T-helper 2 cell treated with Interferon-gamma antibody and Interleukin-4, amounts not matched to agents 100 ng/mL and 5 ng/mL, for 36 hours (primary cell): ENCODE measurements around the gene FAF1. TPM values are rescaled to one million over a fixed set of nuclear protein-coding genes. Genes with fewer than 3 reads are reported as not detected.
"Not testable (repeated sequence)": the region's sequence is repeated elsewhere in the genome, so short reads cannot be mapped to it uniquely, and the experiment has no call there.

Source experiments
- intact Hi-C: fragments of 100-400 bp; cut with micrococcal nuclease; formaldehyde crosslinking; loops from one replicate; pipeline ENCODE4 v1.15.1; 2023
- total RNA-seq: library from RNA; stranded (reverse); gene quantifications from 2 replicates; pipeline ENCODE4 v1.2.3, GENCODE V29; 2022

The FAF1 gene
- total RNA-seq, 1 donor from 2014 or later: 77.9 TPM

DNA sequence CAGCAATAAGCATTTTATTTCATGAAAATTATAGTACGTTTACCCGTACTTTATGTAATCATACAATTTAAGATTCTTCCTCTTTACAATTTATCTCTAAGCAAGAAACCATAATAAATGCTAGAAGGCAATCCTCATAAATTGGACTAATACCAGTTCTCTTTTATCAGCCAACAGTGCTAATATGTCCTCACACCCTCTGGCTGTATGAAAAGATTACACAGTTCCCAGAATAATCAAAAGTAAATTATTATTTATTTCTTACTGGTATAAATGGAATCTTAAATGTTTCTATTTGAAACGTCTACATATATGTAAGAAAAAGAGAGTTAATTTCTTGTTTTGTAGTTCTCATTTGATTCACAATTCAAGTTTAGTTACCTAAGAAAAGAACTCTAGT is 6.9 kb upstream of the FAF1 start:
- intact Hi-C loops: loop anchor here (5.0 to 10.0 kb wide), 3 partner anchors 192 to 550 kb away; partner anchors contain the start of genes EPS15 and RNF11

DNA sequence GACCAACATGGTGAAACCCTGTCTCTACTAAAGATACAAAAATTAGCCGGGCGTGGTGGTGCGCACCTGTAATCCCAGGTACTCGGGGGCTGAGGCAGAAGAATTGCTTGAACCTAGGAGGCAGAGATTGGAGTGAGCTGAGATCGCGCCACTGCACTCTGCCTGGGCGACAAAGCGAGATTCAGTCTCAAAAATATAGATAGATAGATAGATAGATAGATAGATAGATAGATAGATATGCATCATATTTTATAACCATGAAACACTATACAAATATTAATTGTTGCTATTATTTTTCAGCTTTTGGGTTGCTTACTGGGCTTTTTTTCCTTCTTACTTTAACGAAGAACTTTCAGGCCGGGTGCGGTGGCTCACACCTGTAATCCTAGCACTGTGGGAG is 4.8 kb upstream of the FAF1 start:
- intact Hi-C loops: loop anchor here (5.0 to 10.0 kb wide), 5 partner anchors 190 to 1762 kb away; partner anchors contain the start of genes EPS15, NRDC, RNF11 and ZYG11B

DNA sequence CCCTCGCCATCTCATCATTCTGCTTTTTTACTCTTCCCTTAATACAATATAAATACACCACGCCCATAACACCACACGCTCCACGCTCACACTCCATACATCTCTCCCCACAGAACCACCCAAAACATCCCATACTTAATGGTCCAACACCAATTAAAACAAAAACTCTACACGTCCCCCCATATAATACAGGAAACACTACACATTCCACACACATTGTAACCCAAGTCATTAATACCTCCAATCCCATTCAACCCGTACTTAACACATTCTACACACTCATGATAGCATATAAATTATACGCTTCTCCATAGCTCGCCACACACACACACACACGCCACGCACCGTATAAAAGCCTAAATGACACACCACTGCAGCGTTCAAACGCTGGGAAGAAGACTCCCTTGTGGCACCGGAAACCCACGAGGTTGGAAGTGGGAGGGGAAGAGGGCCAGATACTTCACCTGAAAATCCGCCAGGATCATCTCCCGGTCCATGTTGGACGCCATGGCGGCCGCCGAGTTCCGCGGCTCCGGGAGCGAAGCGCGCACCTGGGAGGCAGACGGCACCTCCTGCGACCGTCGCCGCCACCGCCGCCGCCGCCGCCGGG is 659 bp downstream of the FAF1 start:
- intact Hi-C loops: loop anchor here (2.0 kb wide), 1 partner anchor 29 kb away; no protein-coding TSS in a partner anchor

DNA sequence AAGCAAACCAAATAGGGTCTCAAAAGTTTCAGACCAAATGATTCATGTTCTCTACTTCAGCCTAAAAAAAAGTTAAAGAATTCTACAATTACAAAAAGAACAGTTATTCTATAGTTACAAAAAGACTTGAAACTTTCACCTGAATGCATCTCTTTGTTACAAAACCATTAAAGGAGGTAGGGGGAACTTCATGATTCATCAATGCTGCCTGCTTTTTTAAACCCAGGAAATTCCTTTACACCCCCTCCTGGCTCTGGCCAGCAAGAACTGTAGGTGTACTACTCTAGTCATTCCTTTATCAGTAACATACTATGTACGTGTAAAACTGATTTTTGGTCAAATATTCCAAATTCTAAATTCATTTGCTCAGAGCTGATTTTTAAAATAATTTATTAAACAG is 5.0 kb downstream of the FAF1 start:
- intact Hi-C loops: no loop called here

DNA sequence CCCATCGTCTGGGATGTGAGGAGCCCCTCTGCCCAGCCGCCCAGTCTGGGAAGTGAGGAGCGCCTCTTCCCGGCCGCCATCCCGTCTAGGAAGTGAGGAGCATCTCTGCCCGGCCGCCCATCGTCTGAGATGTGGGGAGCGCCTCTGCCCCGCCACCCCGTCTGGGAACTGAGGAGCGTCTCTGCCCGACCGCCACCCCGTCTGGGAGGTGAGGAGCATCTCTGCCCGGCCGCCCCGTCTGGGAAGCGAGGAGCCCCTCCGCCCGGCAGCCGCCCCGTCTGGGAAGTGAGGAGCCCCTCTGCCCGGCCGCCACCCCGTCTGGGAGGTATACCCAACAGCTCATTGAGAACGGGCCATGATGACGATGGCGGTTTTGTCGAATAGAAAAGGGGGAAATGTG is 7.5 kb downstream of the FAF1 start:
- intact Hi-C loops: not testable (repeated sequence)

DNA sequence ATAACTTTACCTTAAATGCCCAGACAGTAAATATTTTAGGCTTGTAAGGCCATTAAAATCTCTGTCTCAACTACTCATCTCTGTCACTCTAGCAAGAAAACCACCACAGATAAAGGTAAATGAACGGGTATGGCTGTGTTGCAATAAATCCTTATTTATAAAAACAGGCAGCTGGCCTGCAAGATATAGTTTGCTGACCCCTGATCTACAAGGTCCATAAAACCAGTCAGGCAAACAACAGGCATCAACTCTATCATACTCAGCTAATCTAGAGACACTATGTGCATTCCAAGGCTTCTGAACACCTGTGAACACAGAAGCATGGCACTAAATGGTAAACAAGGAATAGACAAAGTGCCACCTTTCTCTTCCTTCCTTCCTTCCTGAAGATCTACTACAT is 9.7 kb downstream of the FAF1 start:
- intact Hi-C loops: no loop called here

DNA sequence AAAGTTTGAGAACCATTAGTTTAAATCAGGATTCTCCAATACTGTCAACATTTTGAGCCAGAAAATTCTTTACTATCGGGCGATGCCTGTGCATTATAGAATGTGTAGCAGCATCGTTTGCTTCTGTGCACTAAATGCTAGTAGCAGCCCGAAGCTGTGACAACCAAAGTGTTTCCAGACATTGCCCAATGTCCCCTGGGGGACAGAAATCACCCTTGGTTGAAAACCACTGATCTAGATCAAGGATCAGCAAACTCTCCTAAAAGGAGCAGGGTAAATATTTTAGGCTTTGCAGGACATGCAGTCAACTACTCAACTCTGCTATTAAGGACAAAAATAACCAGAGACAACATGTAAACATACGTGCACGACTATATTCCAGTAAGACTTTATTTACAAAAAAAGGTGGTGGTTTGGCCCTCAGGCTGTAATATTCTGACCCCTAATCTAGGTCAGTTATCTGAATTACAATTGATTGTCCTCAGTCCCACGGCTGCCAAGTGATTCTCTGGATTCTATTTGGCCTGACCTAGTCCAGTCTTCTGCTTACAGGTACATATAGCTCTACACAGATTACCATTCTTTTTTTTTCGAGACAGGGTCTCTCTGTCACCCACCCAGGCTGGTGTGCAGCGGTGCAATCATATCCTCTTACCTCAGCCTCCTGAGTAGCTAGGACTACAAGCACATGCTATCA is 10.6 kb downstream of the FAF1 start:
- intact Hi-C loops: no loop called here

DNA sequence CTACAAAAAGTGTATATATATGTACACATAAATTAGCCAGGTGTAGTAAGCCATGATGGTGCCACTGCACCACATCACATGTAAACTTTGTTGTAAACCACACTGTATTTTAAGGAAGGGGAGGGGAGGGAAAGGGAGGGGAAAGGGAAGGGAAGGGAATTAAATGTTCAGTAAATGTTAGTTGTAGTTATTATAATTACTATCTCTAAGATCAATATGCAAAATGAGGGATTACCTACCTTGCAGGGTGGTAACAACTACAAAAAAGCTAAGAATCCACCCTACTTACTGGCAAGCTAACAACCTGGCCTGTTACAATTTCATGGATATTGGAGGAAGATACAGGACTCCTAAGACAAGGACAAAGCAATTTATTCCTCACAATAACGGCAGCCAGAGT is 17.7 kb downstream of the FAF1 start:
- intact Hi-C loops: no loop called here

DNA sequence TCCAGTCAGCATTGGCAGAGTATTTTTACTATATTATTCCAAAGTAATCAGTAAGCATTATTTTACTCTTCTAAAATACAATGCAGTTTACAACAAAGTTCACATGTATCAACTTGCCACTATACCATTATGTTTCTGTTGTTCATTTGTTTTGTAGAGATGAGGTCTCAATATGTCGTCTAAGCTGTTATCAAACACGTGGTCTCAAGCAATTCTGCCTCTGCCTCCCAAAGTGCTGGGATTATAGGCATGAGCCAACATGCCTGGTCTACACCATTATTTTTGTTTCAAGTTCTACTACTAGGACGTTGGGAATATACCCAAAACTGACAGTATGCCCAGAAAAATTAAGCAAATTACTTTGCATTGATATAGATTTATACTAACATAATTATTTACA is 19.8 kb downstream of the FAF1 start:
- intact Hi-C loops: no loop called here

DNA sequence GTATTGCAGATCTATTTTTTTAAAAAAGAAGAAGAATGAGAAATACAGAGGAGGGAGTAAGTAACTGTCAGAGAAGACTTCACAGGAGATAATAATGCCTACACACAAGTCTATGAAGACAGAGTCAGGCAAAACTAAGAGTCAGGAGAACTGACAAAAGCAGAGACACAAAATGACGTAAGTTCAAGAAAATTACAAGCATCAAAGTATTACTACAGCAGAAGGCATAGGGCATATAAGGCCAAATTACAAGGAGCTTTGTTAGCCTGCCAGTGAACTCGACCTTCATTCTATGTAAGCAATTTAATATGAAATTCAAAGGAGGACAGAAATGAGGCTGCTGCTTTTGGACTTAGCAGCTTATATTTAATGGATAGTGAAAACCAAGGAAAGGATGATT is 23.7 kb downstream of the FAF1 start:
- intact Hi-C loops: no loop called here

DNA sequence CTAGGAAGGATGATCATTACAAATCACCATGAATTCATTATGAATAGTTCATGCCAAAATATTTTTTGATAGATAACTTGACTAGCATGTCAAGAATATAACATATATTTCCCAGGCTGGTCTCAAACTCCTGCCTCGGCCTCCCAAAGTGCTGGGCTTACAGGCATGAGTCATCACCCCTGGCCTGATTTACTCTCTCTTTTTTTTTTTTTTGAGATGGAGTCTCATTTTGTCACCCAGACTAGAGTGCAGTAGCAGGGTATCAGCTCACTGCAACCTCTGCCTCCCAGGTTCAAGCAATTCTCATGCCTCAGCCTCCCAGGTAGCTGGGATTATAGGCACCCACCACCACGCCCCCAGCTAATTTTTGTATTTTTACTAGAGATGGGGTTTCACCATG is 24.8 kb downstream of the FAF1 start:
- intact Hi-C loops: not testable (repeated sequence)

DNA sequence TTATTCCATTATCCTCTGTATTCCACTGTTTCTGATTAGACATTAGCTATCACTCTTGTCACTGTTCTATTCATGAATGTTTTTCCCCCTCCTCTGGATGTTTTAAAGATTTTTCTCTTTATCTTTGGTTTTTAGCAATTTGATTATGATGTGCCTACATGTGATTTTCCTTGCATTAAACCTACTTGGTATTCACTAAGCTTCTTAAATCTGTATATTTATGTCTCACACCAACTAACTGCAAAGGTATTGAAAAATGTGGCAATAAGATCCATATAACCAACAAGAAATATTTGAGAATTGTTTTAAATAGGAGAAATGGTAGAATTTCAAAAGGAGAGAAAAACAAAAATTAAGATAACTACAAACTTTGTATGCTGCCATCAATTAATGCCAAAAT is 25.2 kb downstream of the FAF1 start:
- intact Hi-C loops: no loop called here

DNA sequence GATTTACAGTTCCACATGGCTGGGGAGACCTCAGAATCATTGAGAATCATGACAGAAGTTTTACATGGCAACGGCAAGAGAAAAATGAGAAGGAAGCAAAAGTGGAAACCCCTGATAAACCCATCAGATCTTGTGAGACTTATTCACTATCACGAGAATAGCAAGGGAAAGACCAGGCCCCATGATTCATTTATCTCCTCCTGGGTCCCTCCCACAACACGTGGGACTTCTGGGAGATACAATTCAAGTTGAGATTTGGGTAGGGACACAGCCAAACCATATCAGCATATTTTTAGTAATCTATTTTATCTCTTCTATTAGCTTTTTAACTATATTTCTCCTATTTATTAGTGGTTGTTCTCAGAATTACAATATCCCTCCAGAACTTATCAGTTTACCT is 26.3 kb downstream of the FAF1 start:
- intact Hi-C loops: not testable (repeated sequence)

DNA sequence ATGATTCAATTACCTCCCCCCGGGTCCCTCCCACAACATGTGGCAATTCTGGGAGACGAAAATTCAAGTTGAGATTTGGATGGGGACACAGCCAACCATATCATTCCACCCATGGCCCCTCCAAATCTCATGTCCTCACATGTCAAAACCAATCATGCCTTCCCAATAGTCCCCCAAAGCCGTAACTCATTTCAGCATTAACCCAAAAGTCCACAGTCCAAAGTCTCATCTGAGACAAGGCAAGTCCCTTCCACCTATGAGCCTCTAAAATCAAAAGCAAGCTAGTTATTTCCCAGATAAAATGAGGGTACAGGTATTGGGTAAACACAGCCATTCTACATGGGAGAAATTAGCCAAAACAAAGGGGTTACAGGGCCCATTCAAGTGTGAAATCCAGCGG is 28.0 kb downstream of the FAF1 start:
- intact Hi-C loops: not testable (repeated sequence)

DNA sequence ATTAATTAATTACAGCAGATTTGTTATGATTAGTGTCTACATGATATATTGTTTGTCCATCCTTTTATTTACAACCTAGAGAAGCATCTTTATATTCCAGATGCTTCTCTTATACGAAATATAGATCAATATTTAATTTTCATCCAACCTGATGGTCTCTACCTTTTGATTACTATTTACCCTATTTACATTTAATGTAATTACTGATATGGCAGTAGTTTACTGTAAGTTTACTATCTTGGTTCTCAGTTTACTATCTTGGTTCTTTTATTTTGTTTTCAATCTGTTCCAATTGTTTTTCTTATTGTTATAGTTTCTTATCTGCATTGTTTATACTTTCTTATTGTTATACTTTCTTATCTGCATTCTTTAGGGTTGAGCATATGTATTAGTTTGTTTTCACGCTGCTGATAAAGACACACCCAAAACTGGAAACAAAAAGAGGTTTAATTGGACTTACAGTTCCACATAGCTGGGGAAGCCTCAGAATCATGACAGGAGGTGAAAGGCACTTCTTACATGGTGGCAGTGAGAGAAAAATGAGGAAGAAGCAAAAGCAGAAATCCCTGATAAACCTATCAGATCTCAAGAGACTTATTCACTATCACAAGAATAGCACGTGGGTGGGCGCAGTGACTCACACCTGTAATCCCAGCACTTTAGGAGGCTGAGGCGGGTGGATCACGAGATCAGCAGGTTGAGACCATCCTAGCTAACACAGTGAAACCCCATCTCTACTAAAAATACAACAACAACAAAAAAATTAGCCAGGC is 28.9 kb downstream of the FAF1 start:
- intact Hi-C loops: loop anchor here (2.0 kb wide), 1 partner anchor 28 kb away; no protein-coding TSS in a partner anchor

DNA sequence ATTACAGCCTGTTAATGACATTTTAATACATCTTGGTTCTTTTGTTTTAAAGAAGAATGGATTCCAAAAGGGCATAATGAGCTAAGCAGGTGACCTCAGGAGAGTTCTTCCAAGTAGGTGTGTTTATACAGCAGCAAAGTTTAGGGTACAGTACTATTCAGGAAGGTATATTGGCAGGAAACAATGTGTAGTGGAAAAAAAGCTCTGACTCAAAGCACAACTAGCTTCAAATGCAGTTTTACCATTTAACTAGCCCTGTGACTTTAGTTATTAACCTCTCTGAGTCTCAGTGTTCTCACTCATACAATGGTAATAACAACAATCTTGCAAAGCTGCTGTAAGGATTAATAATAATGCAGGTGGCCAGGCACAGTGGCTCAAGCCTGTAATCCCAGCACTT is 29.9 kb downstream of the FAF1 start:
- intact Hi-C loops: loop anchor here (2.0 kb wide), 1 partner anchor 29 kb away; no protein-coding TSS in a partner anchor

DNA sequence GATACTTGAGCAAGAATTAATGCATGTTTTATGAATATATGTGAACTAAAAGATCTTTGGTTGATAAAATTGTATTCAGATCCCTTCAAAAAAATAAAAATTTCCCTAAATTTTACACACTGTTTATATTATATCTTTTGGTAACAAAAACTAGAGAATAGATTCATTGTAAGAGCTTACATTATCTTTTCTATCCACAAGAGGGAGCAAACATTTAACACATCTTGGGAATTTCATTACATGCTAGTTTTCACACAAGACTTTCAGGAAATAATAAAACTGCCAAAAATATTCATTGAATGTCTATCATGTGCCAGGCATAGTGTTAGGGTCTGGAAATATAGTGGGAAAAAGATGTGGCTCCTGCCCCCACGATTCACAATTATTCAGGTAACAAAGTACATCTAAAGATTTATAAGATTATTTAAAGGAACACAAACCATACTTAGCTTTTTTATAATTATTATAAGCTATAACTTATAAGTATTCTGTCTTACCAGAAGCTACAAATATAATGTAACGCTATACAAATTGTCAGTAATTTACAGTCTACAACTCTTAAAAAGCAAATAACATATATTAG is 30.6 kb downstream of the FAF1 start:
- intact Hi-C loops: loop anchor here (2.0 kb wide), 1 partner anchor 259 kb away; no protein-coding TSS in a partner anchor

DNA sequence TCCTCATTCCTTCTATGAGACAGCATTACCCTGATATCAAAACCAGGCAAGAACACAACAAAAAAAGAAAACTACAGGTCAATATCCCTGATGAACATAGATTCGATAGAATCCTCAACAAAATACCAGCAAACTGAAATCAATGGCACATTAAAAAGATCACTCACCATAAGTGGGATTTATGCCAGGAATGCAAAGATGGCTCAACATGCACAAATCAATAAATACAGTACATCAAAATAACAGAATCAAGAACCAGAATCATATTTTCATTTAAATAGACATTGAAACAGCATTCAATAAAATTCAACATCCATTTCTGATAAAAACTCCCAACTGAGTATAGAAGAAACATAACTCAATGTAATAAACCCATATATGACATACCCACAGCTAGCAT is 36.5 kb downstream of the FAF1 start:
- intact Hi-C loops: no loop called here

DNA sequence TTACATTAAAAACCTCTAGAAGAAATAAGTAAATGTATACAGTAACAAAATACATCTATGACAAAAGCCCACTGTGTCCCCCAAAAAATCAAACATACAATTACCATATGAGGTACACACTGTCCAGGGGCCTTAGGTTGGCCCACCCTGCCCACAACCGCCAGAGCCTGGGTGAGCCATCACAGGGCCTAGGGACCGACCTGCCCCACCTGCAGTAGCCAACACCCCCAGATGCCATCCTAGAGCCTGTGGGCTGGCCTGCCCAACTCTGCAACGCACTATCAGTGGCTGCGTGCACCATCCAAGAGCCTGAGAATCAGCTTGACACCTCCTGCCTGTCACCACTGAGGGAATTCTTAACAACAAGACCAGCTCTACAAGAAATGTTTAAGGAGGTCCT is 39.0 kb downstream of the FAF1 start:
- intact Hi-C loops: no loop called here

DNA sequence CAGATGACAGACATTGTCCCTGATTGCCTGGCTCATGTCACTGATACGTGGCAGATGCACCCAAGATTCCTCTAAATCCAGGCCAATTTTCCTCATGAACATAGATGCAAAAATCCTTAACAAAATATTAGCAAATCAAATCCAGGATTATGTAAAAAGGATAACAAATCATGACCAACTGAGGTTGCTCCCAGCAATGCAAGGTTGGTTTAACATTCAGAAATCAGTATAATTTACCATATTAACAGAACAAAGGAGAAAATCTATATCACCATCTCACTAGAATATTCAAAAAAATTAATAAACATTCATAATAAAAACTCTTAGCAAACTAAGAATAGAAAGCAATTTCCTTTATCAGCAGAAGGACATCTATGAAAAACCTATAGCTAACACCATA is 39.7 kb downstream of the FAF1 start:
- intact Hi-C loops: no loop called here
